NCI-H446 (cell line): ENCODE results near the gene NWD2.

Experiments used
- DNase-seq, 2 experiments: peaks; one replicate each; lab custom pipeline; 2025; lab: John Stamatoyannopoulos, UW

Gene NWD2

DNA sequence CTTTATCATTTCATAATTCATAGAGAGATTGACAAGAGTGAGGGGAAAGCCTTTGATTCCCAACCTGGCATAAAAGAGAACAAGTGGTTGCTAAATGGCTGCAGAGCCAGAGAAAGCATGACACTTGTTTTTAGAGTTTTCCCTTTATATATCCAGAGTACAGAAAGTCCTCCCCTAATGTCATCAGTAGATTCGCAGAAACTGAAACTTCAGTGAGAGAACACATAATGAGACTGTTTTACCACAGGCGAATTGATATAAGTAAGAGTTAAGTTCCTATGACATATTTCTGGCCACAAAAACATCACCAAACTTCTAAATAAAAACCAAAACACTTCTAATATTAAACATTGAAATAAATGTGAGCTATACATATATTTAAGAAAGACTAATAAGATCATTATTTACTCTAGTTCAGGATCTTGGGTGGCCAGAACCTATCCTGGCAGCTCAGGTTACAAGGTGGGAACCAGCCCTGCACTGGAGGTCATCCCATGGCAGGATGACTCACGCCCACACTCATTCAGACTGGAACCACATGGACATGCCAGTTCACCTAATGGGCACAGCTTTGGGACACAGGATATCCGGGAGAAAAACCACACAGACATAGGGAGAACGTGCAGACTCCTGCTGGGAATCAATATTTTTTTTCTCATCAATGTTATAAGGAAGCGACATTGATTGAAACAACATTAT lies 35.5 kb downstream of the NWD2 start:
- no peak for DNase-seq

DNA sequence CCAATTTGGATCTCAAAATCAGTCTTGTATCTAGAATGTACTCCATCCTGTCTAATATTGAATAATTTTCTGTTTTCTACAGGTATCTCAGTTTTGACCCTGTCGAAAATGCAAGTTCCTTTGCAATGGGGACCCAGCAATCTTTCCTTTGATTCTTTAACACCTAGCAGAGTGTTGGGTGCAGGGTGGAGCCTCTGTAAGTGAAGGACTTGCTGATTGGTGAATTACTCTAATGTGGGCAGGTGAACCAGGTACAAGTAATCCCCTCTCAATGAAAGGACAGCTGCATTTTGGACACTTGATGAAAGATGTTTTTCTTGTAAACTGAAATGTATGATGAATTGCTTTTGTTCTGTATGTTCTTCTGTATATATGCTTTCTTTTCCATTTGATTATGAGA lies 54.9 kb downstream of the NWD2 start:
- no peak for DNase-seq

DNA sequence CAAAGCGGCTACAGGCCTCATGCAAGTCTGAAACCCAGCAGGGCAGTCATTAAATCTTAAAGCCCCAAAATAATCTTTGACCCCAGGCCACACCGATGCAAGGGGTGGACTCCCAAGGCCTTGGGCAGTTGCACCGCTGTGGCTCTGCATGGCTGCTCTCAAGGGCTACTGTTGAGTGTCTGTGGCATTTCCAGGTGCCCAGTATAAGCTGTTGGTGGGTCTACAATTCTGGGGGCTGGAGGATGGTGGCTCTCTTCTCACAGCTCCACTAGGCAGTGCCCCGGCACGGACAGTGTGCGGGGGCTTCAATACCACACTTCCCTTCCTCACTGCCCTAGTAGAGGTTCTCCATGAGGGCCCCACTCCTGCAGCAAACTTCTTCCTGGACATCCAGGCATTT lies 60.1 kb downstream of the NWD2 start:
- no peak for DNase-seq

DNA sequence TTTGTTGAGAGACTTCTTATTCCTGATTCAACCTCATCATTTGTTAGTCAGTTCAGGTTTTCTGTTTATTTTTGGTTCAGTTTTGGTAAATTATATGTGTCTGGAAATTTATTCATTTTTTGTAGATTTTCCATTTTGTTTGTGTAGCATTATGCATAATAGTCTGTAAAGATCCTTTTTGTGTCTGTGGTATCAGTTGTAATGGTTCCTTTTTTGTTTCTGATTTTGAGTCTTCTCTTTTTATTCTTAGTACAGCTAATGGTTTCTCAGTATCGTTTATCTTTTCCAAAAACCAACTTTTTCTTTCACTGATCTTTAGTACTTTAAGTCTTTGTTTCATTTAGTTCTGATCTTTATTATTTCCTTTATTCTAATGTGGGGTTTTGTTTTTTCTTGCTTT lies 61.4 kb downstream of the NWD2 start:
- no peak for DNase-seq

DNA sequence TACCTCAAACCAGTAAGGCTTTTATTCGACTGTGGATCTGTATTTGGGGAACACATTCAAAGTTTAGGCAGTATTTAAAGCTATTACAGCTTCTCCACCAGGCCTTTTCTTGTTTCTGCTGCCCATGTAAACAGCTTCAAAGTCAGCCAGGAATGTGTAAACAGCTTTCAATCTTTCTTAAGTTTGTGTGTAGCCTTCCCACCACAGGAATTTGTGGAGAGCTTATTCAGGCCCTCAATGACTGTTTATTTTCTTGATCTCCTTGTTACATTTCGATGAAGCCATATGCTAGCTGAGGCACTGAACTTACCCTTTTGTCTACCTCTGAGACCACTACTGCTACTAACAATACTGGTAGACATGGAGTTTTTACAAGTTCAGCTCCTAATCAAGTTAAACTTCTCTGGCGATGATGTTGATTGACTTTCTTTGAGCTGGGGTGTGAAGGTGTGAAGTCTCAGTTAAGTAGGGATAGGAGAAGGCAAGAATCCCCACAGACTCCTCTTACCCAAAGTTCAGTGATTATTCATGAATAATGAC lies 72.6 kb downstream of the NWD2 start:
- DNase-seq, result no peak

DNA sequence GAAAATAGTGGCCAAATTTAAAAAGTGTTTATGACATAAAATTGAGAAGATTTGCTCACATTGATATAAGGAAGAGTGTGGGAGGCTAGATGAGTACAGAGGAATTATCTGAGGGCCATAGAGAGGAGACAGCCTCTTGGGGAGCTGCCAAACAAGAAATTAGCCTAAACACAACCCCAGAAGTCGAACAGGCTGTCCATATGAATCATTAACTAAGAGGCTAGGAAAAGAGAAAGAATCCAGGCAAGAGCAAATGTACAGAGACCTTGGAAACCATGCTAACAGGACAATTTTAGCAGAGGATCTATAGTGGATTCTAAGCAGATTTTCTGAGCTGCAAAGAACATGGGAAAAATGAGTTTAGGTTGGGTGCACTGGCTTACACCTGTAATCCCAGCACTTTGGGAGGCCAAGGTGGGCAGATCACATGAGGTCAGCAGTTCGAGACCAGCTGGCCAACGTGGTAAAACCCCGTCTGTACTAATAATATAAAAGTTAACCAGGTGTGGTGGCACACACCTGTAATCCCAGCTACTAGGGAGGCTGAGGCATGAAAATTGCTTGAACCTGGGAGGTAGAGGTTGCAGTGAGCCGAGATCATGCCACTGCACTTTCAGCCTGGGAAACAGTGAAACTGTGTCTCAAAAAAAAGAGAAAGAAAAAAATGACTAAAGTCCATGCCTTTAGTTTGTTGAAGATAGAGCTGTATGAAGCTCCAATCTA lies 76.1 kb downstream of the NWD2 start:
- peak in 1 of 2 experiments; percentile 6 for DNase-seq

DNA sequence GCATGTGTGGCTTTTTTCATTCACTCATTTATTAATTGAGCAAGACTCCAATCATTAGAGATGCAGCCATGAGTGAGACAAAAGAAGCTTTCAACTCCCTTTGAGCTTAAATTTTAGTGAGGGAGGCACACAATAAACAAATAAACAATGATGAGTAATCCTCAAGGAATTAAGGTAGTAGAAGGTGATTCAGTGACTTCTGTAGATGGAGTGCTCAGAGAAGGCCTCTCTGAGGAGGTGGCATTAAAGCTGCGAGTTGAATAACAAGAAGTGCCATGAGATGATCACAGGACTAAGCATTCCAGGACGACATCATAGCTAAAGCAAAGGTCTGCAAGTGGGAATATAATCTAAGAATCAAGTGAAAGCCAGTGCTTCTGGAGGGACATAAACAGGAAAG lies 77.6 kb downstream of the NWD2 start:
- DNase-seq, result no peak

DNA sequence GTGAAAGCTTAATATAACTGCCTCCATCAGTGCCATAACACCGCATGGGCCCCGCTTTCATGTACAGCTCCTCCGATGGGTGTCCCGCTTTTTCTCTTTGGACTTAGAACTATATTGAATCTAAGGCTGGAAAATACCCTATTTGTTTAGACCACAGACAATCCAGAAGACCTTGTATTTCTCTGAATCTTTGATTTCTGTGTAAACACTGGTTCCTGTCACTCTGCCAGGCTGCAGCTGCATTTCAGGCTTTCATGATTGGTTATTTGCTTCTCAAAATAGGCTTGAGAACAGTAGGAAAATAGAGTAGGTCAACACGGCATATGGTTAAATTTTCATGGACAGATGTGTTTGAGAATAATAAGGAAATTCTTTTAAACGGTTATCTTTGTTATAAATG lies 80.0 kb downstream of the NWD2 start:
- DNase-seq, result peak in 1 of 2 experiments; percentile 2

DNA sequence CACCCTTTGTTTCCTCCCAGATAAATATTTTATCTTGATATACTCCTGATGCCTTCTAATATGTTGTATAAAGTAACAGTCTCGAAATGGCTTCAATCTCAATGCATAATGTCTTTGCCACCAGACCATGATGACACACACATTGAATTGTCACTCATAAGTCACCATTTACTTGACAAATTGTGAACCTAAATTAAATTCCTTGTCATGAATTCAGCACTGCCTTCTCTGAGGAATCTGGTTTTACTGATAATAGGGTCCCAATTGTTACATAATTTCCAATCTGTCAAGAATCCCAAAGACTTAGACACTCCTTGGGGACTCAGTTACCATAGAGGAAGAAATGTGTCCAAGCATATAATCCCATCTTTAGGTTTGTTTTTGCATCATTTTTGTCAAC lies 82.3 kb downstream of the NWD2 start:
- DNase-seq, result no peak

DNA sequence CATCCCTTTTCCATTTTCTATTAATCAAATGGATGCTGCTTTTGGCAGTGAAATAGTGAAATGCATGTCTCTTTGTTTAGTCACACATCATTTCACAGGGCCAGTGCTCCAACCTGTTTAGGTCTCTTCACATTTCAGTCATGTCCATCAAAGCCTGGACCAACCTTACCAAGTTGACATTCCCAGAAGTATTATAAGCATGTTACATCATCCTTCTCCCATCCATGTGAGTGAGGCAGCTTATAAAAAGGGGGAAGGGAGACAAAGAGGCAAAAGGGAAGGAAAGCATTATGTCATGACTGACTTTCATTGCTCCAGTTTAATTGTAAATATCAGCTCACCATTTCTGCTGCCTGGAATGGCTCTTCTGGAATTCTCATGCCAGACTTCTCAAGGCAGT lies 94.4 kb downstream of the NWD2 start:
- peak; percentile 2 to 17 for DNase-seq

DNA sequence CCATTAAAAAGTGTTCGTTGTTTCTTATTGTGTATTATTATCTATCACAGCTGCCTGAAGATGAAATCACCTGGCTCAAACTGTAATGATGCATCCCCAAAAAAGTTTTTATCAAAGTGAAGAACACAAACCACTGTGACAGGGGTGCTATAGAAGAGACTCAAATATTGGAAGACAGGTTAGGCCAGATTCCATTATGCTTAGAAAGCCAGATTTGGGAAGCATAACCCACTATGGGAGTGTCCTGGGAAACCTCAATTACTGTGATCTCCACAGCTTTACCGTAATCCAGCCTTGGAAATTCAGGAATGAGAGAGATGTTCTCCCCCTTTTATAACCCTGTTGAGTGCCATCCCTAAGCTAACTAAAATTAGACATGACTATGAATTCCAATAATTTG lies 114.2 kb downstream of the NWD2 start:
- no peak for DNase-seq

DNA sequence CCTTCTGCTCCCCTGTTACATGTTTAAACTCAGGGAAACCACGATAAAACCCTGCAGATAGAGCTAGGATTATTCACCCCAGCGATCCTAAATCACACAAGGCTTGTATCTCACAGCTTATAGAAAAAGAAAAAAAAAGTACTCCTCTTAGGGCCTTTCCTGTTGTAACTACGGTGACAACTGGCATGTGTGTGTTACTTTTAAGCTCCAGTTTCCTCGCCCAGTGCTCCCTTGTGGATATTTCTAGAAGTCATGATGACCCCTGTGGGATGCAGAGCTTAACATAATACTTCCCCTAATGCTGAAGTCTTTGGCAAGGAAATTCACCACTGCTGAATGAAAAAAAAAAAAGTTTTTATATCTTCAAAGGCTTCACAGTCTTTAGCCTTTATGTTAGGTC lies 114.7 kb downstream of the NWD2 start:
- DNase-seq, result no peak

DNA sequence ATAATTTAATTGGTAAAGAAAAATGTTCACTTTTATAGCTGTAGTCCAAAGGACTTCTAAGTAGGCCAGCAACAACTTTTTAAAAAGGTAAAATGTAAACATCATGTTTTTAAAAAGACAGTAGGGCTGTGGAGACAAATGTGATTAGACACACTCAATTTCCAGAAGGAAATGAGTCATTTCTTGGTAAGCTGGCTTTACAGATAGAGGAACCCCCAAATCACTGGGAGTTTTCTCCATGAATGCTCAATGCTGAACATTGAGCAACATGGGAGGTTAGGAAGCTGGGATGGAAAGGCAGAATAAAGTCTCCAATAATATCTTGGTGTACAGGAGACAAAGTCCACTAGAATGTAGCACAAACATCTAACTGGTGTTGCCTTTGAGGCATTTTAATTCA lies 121.3 kb downstream of the NWD2 start:
- no peak for DNase-seq

DNA sequence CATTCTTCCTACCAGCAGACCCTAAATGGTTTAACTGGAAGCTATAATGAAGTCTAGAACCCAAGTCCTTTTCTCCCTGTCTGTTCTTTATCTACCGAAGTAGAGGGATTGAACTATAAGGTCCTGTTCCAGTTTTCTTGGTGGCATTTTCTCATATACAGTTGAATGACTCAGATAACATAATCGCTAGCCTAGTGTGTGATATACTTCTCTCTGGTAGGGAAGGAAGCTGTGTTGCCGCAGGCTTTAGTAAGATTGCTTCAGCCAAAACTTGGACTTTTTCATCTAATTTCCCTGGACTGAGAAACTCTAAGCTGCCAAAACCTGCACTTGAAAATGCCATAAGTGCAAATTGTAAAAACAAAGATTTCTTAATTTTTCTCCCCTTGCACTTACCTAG lies 123.4 kb downstream of the NWD2 start:
- DNase-seq, result no peak

DNA sequence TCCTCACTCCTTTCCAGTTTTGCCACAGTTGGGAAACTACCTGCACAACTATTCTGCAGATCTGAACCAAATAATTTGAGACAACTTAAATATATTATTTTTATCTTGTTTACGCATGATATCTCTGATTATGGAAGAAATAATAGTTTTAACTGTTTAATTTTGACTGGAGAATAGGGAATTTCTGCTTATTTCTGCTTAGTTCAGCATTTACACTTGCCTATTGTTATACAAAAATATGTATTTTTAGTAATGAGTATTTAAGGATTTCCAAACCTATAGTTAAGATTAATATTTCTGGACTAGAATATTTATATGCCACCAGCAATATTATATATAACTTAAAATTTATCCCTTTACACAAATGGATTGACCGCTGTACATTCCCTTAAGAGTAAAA lies 125.5 kb downstream of the NWD2 start:
- no peak for DNase-seq

DNA sequence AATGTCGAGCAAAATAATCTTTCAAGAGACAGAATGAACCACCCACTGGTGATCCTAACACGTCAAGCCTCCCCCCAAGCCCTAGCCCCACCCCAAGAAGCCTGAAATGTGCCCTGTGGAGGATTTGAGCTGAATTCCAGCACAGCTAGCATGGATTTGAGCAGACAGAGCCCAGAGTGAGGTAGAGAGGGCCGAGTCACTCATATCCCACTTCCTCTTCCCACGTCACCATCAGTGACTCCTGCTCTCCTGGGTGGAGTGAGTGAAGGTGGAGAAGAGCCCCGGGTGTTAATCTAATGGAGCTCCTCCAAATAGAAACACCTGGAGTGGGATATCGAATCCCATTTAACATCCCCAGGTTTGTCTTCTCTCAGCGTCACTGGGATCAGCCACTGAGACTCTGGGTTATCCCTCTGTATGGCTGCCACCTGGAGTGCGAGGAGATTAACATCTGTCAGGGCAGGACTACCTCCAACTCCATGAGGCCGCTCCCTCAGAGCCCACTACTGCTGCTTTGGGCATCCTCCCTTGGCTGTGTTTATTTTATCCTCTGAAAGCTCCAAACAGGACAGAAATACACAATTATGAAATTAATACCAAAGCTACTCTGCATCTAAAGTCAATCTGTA lies 136.6 kb downstream of the NWD2 start:
- DNase-seq, result no peak

DNA sequence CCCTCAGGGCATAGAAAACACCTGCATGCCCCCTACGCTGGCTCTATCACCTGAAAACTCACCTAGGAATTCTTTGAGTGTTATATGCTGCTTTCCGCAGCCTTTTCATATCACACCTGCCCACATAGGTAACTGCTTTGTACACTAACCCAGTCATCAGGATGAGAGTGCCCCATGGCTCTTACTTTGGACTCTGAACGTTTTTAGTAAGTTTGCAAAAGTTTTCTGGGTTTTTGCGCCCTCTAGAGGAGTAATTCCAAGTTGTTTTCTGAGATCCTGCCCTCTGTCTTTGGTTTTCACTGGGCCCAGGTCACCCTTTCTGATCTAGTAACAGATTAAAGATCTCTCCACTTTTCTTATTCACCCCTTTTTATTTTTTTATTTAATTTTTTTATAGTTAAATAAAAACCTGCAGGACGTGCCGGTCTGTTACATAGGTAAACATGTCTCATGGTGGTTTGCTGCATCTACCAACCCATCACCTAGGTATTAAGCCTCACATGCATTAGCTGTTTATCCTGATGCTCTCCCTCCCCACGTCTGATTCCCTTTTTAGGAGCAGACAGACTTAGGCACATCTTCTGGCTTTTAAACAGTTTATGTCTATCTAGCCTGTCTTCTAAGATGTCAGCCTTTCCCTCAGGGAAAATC lies 139.2 kb downstream of the NWD2 start:
- DNase-seq, result peak; percentile 42 to 70

DNA sequence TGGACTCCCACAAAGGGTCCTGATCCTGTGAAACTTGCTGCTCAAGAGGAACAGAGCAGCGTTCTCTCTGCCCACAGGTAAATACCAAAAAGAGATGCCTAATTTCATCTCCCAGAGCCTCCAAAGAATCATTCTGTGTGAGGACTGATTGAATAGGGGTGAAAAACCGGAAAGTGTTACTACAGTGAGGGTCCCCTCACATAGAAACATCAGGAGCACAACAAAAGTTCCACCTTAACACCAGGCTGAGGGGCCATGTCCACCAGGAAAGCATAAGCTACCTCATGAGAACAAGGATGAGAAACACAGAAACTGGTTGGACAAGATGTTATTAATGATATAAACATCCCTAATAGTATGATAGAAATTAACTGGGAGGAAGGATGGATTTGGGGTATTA lies 140.9 kb downstream of the NWD2 start:
- no peak for DNase-seq

DNA sequence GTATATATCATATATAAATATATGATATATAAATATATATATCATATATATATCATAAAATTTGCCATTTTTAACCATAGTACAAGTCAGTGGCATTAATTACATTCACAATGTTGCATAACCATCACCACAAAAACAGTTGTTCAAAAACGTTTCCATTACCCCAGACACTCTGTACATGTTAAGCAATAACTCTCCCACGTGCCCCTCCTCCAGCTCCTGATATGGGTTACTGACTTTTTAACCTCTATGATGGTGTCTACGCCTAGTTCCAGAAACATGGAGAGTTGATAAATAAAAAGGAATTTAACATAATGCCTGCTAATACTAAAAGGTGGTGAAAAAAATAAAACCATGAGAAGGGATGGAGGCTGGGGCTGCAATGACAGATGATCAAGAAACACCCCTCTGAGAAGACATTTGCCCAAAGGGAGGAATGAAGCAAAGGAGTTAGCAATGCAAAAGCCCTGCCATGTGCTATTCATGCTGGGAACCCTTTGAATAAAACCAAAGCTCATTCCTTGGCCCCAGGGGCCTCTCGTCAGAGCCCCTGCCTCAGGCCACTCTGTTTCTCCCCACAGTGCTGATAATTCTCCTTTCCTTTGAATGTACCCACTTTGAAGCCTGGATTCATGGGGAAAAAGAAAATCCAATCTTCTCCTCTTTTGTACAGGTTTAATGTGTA lies 144.3 kb downstream of the NWD2 start:
- DNase-seq, result no peak

DNA sequence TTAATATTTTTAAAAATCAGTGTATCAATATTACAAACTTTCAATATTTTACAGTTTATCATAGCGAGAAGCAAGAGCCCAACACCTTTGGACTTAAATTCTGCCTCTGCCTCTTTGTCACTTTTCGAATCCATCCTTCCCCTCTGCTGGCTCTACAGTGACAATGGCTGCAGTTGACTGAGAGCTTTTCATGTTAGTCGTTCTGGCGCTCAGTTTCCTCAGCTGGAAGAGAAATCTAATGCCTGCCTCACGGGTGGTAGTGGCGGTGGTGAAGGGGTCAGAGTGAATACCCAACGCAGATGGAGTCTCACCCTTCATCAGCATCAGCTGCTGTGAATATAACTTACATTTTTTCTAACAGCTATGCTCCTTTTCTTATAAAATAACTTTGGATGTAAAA lies 144.8 kb downstream of the NWD2 start:
- no peak for DNase-seq

DNA sequence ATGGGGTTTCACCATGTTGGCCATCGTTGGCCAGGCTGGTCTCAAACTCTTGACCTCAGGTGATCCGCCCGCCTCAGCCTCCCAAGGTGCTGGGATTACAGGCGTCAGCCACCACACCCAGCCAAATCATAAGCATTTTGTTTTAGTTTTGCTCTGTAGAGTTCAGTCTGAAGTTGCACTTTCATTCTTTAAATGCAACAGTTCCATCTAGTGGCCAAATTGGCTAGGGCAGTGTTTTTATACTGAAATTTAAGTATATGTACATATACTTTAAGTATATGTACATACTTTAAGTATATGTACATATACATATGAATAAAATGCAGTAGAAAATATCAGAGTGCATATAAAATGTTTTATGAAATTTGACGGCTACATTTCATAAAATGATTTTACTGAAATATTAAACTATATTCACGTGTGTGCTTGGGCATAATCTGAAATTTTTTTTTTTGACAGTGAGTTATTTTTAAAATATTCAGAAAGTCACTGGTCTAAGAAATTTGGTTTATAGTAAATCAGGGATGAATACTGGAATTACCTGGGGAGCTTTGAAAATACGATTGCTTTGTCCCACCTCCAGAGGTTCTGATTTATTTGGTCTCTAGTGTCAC lies 145.5 kb downstream of the NWD2 start:
- DNase-seq, result peak; percentile 50 to 75
